GM19238 (cell line): ENCODE results near the gene SULT1A3.
"Not testable (repeated sequence)": the region's sequence is repeated elsewhere in the genome, so short reads cannot be mapped to it uniquely, and the experiment has no call there.

Source experiments
- DNase-seq: peaks from one replicate; pipeline ENCODE4 v3.0.0; 2011; ENCODE audit warnings: low spot score; ENCODE audit not compliant: insufficient read length

SULT1A3 gene

DNA sequence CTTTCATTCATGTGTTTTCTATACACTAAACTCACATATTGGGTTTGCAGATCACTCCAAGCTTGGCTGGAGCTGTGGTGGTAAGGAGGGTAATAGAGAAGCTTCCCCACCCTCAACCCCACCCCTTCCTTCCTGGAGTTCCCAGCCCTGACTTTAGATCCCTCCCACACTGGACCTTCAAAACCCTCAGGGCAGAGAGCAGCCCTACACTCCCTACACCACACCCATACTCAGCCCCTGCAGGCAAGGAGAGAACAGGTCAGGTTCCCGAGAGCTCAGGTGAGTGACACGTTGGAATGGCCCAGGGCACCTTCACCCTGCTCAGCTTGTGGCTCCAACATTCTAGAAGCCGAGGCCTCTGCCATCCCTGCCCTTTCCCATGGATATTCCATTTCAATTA lies at the start of gene SULT1A3:
Gene SULT1A3 (plus strand): TSS at position 207 of the 400 bp plus-strand sequence. CDS start 1,474 bp downstream, outside the sequence.
- not testable (repeated sequence) for DNase-seq

DNA sequence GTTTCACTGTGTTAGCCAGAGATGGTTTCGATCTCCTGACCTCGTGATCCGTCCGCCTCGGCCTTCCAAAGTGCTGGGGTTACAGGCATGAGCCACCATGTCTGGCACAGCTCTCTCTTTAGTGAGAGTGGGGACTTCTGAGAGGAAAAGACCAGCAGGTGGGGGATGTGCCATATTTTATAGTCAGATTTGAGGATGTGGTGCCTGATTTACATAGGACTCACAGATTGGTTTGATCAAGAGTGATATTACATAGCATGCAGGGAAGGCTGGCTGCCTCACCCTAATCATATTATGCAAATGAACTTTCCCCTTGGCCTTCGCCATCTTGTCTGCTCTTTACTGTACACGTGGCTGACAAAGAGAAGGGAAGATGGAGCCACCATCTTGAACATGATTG lies 48.0 kb upstream of the SULT1A3 start:
- DNase-seq: no peak

DNA sequence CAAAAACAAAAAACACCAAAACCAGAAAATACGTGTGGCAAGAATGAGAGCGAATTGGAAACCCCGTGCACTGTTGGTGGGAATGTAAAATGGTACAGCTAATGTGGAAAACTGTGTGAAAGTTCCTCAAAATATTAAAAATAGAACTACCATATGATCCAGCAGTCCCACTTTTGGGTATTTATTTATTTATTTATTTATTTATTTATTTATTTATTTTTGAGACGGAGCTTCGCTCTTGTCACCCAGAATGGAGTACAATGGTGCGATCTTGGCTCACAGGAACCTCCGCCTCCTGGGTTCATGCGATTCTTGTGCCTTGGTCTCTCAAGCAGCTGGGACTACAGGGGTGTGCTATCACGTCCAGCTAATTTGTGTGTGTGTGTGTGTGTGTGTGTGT lies 46.5 kb upstream of the SULT1A3 start:
- DNase-seq: no peak

DNA sequence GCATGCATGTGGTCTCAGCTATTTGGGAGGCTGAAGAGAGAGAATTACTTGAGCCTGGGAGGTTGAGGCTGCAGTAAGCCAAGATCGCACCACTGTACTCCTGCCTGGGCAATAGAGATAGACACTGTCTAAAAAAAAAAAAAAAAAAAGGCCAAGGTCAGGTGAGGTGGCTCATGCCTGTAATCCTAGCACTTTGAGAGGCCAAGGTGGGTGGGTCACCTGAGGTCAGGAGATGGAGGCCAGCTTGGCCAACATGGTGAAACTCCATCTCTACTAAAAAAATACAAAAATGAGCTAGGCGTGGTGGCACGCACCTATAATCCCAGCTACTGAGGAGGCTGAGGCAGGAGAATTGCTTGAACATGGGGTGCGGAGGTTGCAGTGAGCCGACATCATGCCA lies 43.9 kb upstream of the SULT1A3 start:
- DNase-seq: no peak

DNA sequence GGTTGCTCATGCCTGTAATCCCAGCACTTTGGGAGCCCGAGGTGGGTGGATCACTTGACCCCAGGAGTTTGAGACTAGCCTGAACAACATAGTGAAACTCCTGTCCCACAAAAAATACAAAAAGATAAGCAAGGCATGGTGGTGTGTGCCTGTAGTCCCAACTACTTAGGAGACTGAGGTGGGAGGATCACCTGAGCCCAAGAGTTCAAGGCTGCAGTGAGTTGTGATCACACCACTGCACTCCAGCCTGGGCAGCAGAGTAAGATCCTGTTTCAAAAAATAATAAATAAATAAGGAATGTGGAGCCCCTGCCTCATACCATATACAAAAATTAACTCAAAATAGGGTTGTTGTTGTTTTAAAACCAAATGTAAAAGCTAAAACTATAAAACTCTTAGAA lies 41.8 kb upstream of the SULT1A3 start:
- DNase-seq: no peak

DNA sequence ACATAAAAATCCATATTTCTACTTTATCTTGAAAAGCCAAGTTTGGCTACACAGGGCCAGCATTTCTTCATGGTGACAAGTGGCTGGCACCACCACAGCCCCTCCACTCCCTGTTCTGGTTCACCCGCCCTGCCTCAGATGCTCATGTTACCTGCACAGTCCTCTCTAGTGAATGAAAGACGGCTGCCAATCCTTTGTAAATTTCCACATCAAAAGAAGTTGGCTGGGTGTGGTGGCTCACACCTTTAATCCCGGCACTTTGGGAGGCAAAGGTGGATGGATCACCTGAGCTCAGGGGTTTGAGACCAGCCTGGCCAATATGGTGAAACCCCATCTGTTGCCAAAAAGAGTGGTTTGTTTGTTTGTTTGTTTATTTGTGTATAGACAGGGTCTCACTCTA lies 35.5 kb upstream of the SULT1A3 start:
- no peak for DNase-seq

DNA sequence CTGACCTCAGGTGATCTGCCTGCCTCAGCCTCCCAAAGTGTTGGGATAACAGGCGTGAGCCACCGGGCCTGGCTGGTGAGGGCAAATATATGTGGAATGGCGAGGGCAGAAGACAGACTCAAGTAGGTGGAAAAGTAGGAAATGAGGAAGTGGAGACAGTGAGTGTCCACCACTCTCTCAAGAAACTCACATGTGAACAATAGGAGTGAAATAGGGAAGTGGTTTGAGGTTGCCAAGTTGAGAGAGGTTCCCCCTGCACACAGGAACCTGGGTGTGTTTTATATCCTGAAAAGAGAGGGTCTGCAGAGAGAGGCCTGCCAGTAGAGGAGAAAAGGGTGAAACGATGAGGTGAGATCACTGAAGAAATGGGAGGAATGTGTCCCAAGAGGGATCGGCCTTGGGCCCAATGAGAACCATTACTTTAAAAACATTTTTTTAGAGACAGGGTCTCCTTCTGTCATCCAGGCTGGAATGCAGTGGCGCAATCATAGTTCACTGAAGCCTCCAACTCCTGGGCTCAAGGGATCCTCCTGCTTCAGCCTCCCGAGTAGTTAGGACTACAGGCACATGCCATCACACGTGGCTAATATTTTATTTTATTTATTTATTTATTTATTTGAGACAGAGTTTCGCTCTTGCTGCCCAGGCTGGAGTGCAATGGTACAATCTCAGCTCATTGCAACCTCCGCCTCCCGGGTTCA lies 32.7 kb upstream of the SULT1A3 start:
- peak; percentile 77 for DNase-seq

DNA sequence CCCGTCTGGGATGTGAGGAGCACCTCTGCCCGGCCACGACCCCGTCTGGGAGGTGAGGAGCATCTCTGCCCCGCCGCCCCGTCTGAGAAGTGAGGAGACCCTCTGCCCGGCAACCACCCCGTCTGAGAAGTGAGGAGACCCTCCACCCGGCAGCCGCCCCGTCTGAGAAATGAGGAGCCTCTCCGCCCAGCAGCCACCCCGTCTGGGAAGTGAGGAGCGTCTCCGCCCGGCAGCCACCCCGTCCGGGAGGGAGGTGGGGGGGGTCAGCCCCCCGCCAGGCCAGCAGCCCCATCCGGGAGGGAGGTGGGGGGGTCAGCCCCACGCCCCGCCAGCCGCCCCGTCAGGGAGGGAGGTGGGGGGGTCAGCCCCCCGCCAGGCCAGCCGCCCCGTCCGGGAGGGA lies 30.3 kb upstream of the SULT1A3 start:
- DNase-seq: not testable (repeated sequence)

DNA sequence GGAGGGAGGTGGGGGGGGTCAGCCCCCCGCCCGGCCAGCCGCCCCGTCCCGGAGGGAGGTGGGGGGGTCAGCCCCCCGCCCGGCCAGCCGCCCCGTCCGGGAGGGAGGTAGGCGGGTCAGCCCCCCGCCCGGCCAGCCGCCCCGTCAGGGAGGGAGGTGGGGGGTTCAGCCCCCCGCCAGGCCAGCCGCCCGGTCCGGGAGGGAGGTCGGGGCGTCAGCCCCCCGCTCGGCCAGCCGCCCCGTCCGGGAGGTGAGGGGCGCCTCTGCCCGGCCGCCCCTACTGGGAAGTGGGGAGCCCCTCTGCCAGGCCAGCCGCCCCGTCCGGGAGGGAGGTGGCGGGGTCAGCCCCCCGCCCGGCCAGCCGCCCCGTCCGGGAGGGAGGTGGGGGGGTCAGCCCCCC lies 29.6 kb upstream of the SULT1A3 start:
- not testable (repeated sequence) for DNase-seq

DNA sequence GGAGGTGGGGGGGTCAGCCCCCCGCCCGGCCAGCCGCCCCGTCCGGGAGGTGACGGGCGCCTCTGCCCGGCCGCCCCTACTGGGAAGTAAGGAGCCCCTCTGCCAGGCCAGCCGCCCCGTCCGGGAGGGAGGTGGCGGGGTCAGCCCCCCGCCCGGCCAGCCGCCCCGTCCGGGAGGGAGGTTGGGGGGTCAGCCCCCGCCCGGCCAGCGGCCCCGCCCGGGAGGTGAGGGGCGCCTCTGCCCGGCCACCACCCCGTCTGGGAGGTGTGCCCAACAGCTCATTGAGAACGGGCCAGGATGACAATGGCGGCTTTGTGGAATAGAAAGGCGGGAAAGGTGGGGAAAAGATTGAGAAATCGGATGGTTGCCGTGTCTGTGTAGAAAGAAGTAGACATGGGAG lies 28.9 kb upstream of the SULT1A3 start:
- DNase-seq: not testable (repeated sequence)

DNA sequence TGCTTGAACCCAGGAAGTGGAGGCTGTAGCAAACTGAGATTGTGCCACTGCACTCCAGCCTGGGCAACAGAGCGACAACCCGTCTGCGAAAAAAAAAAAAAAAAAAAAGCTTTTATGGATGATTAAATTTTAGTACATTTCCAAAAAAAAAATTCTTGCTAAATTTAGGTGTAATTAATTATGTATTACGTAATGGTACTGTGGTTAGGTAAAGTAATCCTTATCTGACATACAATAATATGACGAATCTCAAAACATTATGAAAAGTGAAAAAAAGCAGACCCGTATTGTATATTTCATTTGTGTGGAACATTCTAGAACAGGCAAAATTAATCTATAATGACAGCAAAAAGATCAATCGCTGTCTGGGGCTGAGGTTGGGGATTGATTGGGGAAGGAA lies 26.0 kb upstream of the SULT1A3 start:
- DNase-seq: no peak

DNA sequence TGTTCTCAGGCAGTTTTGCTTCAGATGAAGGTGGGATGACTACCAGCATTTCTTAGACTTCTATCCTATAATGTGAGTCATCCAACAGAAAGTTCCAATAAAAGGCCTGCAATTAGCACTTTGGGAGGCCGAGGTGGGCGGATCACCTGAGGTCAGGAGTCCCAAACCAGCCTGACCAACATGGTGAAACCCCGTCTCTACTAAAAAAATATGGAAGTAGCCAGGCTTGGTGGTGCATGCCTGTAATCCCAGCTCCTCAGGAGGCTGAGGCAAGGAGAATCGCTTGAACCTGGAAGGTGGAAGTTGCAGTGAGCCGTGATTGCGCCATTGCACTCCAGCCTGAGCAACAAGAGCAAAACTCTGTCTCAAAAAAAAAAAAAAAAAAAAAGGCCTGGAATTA lies 22.2 kb upstream of the SULT1A3 start:
- DNase-seq: not testable (repeated sequence)

DNA sequence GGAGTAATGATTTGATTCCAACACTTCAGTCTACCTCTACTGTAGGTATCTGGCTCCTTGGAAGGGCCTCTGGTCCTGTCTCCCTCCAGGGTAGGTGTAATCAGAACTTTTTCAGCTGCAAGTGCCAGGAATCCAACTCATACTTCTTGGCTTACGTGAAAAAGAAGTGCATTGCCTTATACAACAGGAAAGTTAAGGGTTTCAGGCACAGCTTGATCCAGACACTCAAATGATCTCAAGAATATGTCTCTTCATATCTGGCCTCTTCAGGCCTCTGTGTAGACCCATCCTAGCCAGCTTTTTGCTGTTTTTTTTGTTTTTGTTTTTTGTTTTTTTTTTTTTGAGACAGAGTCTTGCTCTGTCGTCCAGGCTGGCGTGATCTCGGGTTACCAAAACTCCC lies 19.9 kb upstream of the SULT1A3 start:
- no peak for DNase-seq

DNA sequence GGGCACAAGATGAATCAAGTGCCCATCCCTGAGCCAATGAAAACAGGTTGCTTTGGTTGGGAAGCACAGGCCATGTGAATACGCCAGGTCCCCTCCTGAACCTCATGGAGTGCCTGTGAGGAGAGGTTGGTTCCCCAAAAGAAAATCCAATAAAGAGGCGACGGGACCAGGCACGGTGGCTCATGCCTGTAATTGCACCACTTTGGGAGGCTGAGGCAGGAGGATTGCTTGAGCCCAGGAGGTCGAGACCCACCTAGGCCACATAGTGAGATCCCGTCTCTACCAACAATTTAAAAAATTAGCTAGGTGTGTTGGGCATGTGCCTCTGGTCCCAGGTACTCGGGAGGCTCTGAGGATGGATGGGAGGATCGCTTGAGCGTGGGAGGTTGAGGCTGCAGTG lies 19.1 kb upstream of the SULT1A3 start:
- no peak for DNase-seq

DNA sequence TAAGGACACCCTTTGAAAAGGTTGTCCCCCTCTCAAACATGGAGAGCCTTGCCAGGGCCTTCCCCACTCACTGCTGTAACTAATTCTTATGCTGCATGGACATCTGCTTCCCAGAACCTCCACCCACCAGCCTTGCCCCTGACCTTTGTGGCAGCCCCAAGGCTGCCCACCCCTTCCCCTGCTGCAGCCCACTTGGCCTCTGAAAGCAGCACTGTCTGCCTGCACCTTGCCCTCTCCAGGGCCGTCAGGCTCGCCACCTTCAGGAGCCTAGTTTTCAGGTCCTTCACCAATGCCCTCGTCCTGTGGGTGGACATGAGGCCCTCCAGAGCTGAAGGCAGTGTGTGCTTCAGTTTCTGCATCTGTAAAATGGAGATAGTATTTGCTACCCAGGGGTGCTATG lies 18.3 kb upstream of the SULT1A3 start:
- no peak for DNase-seq

DNA sequence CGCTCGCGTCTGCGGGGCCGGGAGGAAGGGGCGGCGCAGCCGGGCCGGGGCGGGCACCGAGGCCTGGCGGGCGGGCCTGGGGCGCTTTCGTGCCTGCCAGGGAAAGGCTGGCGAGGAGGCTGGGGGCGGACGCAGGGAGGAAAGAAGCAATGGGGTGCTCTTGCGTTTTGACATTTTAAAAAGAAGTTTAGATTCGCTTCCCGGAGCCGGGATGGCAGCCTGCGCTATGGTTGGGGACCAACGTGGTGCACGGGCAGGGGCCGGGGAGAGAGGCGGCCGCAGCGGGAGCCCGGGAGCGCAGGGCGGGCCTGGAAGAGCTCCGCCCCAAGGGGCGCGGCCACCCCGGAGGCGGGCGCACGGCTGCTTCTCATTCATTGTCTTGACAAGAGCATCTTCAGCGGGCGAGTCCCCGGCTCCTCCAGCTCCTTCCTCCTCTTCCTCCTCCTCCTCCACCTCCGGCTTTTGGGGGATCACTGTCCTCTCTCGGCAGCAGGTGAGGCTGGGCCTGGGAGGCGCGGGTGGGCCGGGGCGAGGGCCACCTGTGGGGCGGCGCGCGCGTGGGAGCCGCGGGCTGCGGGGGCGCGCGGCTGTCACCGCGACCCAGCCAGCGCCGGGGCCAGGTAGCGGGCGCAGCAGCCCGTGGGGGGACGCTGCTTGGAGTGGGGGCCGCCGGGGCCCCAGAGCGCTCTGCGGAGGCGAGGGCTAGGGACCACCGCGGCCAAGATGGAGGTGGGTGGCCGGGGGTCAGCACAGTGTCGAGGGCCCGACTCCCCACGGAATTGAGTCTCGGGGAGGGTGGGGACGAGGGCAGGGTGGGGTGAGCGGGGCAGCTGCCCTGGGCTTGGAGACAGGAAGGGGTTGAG lies 15.6 kb upstream of the SULT1A3 start, which contains the start of gene CORO1A:
Gene CORO1A (plus strand): TSS at position 370 of the 863 bp plus-strand sequence. CDS start 1,608 bp downstream, outside the sequence.
- DNase-seq: peak; percentile 80

DNA sequence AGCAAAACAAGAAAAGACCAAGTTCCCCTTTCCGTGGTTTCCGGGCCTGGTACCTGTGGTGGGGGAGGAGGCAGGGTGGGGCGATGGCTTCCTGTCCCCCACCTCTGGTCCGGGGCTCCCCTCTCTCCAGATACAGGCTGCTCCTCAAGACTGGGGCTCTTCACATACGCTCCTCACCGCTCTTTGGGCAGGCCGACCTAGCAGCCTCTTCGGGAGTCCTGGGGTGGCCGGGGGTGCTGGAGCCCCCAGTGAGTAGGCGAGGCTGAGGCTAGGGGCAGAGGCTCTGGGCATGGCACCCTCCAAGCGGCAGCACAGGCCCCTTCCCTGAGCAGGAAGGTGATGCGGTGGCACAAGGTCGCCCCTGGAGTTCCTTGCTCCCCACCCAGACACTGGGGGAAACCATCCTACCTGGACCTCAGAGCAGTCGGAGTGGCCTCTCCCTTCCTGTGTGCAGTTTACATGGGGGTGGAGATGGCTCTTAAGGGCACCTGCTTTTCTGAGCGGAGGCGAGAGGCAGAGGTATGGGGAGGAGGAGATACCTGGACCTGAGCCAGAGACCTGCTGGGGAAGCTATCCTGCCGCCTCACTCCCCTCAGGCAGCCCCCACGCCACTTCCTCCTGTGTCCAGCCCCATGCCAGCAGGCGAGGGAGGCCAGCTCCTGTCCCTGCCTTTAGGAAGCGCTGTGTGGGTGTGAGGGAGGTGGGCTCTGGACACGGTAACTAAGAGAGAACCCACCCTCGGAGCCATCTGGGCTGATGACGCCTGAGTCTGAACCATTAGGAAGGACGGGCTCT lies 14.8 kb upstream of the SULT1A3 start:
- no peak for DNase-seq

DNA sequence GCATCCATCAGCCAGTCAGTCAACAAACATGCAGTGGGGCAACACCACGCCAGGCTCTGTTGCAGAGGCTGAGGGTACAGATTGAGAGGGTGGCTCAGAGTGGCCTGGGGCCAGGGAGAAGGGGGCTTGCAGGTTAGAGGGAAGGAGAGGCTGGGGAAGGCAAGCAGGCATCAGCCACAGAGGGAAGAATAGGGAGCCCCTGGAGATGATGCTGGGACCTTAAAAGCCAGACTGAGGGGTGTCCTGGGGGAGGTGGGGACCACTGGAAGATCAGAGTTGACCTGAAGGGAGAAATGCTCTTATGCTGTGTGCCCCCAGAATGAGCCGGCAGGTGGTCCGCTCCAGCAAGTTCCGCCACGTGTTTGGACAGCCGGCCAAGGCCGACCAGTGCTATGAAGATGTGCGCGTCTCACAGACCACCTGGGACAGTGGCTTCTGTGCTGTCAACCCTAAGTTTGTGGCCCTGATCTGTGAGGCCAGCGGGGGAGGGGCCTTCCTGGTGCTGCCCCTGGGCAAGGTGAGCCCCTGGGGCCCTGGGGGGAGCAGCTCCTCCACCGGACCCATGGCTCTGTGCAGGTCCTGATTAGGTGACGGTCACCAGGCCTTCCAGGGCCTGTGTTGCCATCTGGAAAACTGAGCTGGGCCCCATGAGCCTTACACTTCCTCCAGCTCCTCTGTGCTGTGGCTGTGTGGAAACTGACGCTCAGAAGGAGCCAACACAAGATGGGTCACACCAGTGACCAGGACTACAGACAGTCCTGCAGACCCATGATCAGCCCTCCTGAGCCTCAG lies 14.0 kb upstream of the SULT1A3 start:
- DNase-seq: no peak

DNA sequence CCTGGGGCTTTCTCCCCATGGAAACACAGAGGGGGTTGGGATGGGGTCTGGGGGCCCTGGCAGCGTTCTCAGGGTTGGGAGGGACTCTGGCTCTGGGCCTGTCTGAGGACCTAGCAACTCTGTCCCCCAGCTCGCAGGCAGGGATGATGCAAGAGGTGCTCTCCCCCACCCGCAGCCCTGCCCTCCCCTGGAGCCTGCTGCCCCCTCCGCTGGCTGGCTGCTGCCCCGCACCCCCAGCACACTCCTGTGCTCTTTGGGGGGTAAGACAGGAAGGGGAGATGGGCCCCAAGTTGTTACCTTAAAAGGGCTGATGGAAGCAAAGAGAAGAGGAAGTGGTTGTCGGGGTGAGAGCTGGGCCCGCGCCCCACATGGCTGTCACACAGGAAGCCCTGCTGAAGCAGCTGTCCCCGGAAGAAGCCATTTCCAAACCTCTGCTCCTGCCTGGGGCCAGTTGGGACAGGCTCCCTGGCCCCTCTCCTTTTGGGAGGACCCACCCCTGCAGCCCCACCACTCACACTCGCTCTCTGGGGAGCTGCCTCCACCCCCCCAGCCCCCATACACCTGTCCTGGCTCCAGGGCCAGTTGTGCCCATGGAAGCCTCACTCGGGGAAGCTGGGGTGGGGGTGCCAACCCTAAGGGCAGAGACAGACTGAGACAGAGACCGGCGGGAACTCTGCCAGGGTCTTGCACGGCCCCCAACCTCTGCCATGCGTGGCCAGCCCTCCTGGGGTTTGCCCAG lies 13.2 kb upstream of the SULT1A3 start:
- peak; percentile 77 for DNase-seq

DNA sequence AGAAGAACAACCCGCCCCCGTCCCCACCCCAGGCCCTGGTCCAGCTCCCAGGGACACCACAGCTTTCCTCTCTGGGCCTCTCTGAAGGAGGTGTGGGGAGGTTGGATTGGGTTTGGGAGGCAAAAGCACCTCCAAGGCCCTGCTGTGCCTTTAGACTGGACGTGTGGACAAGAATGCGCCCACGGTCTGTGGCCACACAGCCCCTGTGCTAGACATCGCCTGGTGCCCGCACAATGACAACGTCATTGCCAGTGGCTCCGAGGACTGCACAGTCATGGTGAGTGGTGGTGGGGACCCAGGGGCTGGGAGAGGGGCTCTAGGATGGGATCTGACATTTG lies 12.6 kb upstream of the SULT1A3 start:
- DNase-seq: no peak
